Measurements from ENCODE around the gene IPCEF1.
"Not testable (repeated sequence)": the region's sequence is repeated elsewhere in the genome, so short reads cannot be mapped to it uniquely, and the experiment has no call there.

Gene IPCEF1

GRCh38 chr6:154329350-154330170 lies 27.0 kb downstream of the IPCEF1 start:
- DNase-seq: no peak

- not testable (repeated sequence) for DNase-seq
Observed at GRCh38 chr6:154327313-154327712, 29.3 kb downstream of the IPCEF1 start.

- DNase-seq: no peak
Observed at GRCh38 chr6:154325142-154325541, 31.5 kb downstream of the IPCEF1 start.

DNA sequence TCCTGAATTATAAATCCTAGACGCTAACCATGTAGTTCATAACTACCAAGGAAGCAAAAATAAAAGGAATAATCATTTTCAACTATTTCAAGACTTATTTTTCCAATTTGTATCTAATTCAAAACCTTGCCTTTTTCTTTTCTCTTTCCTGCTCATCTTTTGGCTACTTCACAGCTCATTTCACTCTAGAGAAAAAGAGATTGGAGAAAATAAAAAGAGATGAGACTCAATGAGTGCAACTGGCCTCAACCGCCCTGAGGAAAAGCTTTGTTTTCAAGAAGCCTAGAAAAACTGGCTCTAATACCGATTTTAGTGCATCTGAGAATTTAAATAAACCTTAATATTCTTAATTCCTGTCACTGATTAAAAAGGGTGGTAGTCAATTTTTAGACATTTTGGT lies 36.4 kb downstream of the IPCEF1 start:
- DNase-seq: no peak

DNA sequence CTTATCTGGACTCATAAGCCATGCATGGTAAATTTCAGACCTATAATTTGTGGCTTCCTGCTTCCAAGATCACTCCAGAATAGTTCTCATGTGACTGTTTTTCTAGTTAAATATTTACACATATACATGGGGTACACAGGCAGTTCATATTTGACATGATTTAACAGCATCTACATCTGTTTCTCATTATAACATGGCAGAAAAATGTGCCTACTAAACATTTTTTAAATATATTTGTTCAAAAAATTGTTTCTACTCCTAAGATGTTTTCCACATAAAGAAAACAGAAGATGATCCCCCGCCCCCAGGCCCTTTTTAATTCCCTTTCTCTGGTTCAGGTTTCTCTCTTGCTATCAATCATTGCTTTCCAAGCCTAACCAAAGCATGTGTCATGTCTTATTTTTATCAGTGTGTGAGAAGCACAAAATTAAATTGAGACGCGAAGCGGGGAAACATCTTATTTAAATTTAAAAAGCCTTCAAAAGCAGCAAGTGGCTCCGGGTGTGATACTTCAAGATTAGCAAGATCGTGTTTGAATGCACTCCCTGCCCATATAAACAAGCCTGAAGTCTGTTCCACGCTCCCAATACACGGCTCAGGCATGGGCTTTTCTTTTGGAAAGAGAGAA lies 37.3 kb downstream of the IPCEF1 start:
- peak; percentile 39 for DNase-seq

GRCh38 chr6:154318721-154319120 lies 37.9 kb downstream of the IPCEF1 start:
- DNase-seq: no peak

- no peak for DNase-seq
Observed at GRCh38 chr6:154316131-154316530, 40.5 kb downstream of the IPCEF1 start.

DNA sequence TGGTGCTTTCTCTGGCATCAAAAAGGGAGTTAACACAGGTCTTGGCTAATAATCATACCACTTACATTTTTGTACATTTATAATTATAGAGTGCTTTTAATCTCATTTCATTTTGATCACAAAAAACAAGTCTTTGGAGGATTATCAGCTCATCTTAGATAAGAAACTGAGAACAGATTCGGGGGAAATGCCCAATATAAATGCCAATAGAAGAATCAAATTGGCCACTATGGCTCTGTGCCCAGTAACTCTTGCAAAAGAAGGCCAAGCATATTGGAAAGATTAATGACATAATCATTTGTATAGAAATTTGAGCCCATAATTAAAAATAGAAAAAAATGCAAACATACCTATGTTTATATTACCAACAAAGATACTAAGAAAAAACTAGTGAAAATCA lies 42.5 kb downstream of the IPCEF1 start:
- no peak for DNase-seq

DNA sequence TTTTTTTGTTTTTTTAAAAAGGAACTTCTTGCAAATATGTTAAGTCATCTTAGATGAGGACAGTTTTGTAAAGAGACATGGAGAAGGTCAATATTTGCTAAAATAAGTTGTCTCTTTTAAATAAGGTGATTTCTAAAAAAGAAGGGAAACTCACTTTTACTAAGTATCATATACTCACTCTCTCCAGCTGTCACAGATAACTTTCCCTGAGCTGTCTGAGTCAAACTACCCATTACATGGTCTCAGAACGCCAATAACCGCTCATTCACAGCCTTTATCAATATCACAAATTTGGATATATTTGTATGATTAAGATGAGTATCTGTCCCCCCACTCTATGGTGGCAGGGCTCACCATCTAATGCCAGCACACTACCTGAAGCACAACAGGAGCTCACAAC lies 47.6 kb downstream of the IPCEF1 start:
- DNase-seq: no peak

DNA sequence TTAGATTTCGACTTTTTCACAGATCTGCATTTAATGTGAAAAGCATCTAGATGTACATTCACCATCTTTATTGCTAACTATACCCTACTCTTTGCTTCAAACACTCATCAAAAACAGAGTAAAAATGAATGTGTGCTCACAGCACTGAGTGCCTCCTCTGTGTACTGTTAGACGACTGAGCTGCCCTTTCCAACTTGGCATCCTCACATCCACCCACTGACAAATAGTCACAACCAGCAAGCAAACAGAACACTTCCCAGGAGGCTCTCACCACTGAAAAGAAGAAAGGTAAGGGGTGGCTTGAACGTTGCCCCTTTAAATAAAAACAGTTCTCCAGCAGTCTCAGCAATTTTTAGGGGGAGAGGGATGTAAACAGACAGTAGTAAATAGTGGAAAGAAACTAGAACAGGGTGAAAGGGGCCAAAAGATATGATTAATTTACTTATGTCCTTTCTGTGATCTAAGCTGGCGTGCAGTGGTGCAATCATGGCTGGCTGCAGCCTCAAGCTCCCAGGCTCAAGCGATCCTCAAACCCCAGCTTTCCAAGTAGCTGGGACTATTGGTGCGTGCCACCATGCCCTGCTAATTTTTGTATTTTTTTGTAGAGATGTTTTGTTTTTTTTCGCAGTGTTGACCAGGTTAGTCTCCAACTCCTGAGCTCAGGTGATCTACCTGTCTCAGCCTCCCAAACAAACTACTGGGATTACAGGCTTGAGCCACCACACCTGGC lies 48.7 kb downstream of the IPCEF1 start:
- DNase-seq: no peak

DNA sequence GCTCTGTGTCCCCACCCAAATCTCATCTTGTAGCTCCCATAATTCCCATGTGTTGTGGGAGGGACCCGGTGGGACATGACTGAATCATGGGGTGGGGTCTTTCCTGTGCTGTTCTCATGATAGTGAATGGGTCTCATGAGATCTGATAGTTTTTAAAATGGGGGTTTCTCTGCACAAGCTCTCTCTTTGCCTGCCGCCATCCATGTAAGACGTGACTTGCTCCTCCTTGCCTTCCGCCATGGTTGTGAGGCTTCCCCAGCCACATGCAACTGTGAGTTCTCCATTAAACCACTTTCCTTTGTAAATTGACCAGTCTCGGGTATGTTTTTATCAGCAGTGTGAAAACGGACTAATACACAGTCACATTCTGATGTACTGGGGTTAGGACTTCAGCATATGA lies 49.5 kb downstream of the IPCEF1 start:
- DNase-seq: not testable (repeated sequence)

DNA sequence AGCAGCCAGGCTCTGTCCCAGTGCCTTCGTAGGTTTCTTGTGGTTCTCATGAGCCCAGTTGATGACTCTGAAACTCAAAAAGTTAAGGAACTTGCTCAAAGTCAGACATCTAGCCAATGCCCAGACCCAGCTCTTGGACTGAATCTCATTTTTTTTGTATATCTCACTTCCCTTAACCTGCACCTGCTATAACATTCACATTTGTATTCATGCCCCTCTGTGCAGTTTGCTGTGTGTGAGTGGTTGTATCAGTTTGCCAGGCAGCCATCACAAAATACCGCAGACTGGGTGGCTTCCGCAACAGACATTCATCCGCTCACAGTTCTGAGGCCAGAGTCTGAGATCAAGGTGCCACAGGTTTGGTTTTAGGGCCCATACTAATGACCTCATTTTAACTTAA lies 49.9 kb downstream of the IPCEF1 start:
- DNase-seq: no peak

DNA sequence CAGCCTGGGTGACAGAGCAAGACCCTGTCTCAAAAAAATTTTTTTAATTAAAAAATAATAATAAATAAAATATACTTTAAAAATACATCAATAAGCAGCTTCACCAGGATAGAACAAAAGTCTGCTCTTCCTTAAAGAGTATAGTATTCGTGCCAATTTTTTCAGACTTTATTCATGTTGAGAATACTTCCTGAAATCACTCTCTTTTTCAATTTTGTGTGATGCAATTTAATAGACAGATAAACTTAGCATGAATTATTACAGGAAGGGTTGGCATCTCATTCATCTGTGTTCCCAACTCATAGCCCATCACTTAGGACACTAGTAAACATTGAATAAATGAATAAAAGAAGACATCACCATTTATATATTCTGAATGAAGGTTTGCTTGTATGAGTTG lies 52.4 kb downstream of the IPCEF1 start:
- no peak for DNase-seq

GRCh38 chr6:154303642-154304041 lies 53.0 kb downstream of the IPCEF1 start:
- DNase-seq: peak; percentile 51

GRCh38 chr6:154301839-154302752 lies 54.5 kb downstream of the IPCEF1 start:
- peak; percentile 4 for DNase-seq

- DNase-seq: no peak
Observed at GRCh38 chr6:154301086-154301625, 55.4 kb downstream of the IPCEF1 start.

GRCh38 chr6:154298297-154298696 lies 58.3 kb downstream of the IPCEF1 start:
- no peak for DNase-seq

- no peak for DNase-seq
Observed at GRCh38 chr6:154297721-154298120, 58.9 kb downstream of the IPCEF1 start.

DNA sequence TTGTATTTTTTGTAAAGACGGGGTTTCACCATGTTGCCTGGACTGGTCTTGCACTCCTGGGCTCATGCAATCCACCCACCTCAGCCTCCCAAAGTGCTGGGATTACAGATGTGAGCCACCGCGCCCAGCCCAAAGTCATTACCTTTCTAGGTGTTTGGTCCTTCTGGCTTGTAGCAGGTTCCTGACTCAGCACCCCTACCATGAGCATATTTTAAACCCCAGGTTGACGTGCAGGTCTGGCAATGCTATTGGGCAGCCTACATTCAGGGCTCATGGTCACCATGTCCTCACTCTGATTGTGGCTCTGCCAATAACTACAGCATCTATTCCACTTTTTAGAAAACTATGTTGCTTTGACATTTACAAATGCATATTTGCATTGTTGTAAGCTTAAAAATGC lies 59.4 kb downstream of the IPCEF1 start:
- DNase-seq: no peak

- no peak for DNase-seq
Observed at GRCh38 chr6:154295733-154296132, 60.9 kb downstream of the IPCEF1 start.

GRCh38 chr6:154292855-154293519 lies 63.6 kb downstream of the IPCEF1 start:
- no peak for DNase-seq

- no peak for DNase-seq
Observed at GRCh38 chr6:154292066-154292465, 64.5 kb downstream of the IPCEF1 start.

Data from NCI-H146 (cell line).